ENCODE data around the gene MYCBP. TPM values are rescaled to one million over a fixed set of nuclear protein-coding genes. Genes with fewer than 3 reads are reported as not detected.
A peak's percentile ranks its signal among the peaks of the same experiment; 100 is the strongest.

Gene MYCBP
- total RNA-seq, 1 donor from 2014 or later: 6.1 TPM

GRCh38 chr1:38885092-38885491, 11.9 kb upstream of the MYCBP start:
- Mint-ChIP-seq H3K9me3 (ENCODE audit: low read depth) (no peaks in the 10 kb centered on the region), H3K27ac (ENCODE audit: unreplicated experiment) (no peak overlapping the region), H3K4me3 (ENCODE audit: unreplicated experiment) (no peak overlapping the region), H3K4me1 (ENCODE audit: low read depth) (no peaks in the 10 kb centered on the region), H3K27me3 (ENCODE audit: low read depth) (no peaks in the 10 kb centered on the region), H3K36me3 (ENCODE audit: low read depth) (peaks cover 1% of the 10 kb centered on the region)
- no peak for TF ChIP-seq CTCF (IDR thresholded peaks at IDR 0.05)
- no peak for DNase-seq (ENCODE audit: low spot score)

- H3K27me3 Mint-ChIP-seq (ENCODE audit: low read depth): no peaks in the 10 kb centered on the region
- no peak within 1 kb of the TSS for H3K27ac Mint-ChIP-seq (ENCODE audit: unreplicated experiment)
- no peaks in the 10 kb centered on the region for H3K4me1 Mint-ChIP-seq (ENCODE audit: low read depth)
- H3K9me3 Mint-ChIP-seq (ENCODE audit: low read depth): no peaks in the 10 kb centered on the region
- H3K36me3 Mint-ChIP-seq (ENCODE audit: low read depth): no peaks in the 10 kb centered on the region
- no peak for TF ChIP-seq CTCF (IDR thresholded peaks at IDR 0.05)
- DNase-seq (ENCODE audit: low spot score): no peak
- no peak within 1 kb of the TSS for H3K4me3 Mint-ChIP-seq (ENCODE audit: unreplicated experiment)
These were observed 8.3 kb upstream of the MYCBP start, which contains the start of gene GJA9 for GRCh38 chr1:38881487-38881886. Gene GJA9 (minus strand): TSS chr1:38881587. CDS start chr1:38876098, 5,489 bp downstream.

GRCh38 chr1:38875811-38876210, 2.7 kb upstream of the MYCBP start:
- peaks cover 31% of the 10 kb centered on the region for H3K4me1 Mint-ChIP-seq (ENCODE audit: low read depth)
- TF ChIP-seq CTCF (IDR thresholded peaks at IDR 0.05): no peak
- no peak overlapping the region for H3K4me3 Mint-ChIP-seq (ENCODE audit: unreplicated experiment)
- H3K36me3 Mint-ChIP-seq (ENCODE audit: low read depth): no peaks in the 10 kb centered on the region
- no peak for DNase-seq (ENCODE audit: low spot score)
- H3K9me3 Mint-ChIP-seq (ENCODE audit: low read depth): no peaks in the 10 kb centered on the region
- no peaks in the 10 kb centered on the region for H3K27me3 Mint-ChIP-seq (ENCODE audit: low read depth)
- peak overlapping the region; percentile 13 for H3K27ac Mint-ChIP-seq (ENCODE audit: unreplicated experiment)

- no peak for DNase-seq (ENCODE audit: low spot score)
- H3K4me3 Mint-ChIP-seq (ENCODE audit: unreplicated experiment): peak overlapping the region; percentile 93
- peaks cover 3% of the 10 kb centered on the region for H3K36me3 Mint-ChIP-seq (ENCODE audit: low read depth)
- H3K4me1 Mint-ChIP-seq (ENCODE audit: low read depth): peaks cover 35% of the 10 kb centered on the region
- H3K27me3 Mint-ChIP-seq (ENCODE audit: low read depth): no peaks in the 10 kb centered on the region
- no peaks in the 10 kb centered on the region for H3K9me3 Mint-ChIP-seq (ENCODE audit: low read depth)
- peak overlapping the region; percentile 73 for H3K27ac Mint-ChIP-seq (ENCODE audit: unreplicated experiment)
- no peak for TF ChIP-seq CTCF (IDR thresholded peaks at IDR 0.05)
These were observed 634 bp downstream of the MYCBP start for GRCh38 chr1:38872401-38873026.

- peaks cover 35% of the 10 kb centered on the region for H3K4me1 Mint-ChIP-seq (ENCODE audit: low read depth)
- peak overlapping the region; percentile 77 for H3K27ac Mint-ChIP-seq (ENCODE audit: unreplicated experiment)
- no peak for TF ChIP-seq CTCF (IDR thresholded peaks at IDR 0.05)
- no peaks in the 10 kb centered on the region for H3K27me3 Mint-ChIP-seq (ENCODE audit: low read depth)
- no peak for DNase-seq (ENCODE audit: low spot score)
- peaks cover 3% of the 10 kb centered on the region for H3K36me3 Mint-ChIP-seq (ENCODE audit: low read depth)
- no peaks in the 10 kb centered on the region for H3K9me3 Mint-ChIP-seq (ENCODE audit: low read depth)
- H3K4me3 Mint-ChIP-seq (ENCODE audit: unreplicated experiment): no peak overlapping the region
These were observed 2.2 kb downstream of the MYCBP start for GRCh38 chr1:38870996-38871395.

Measured in chondrocyte (in vitro differentiated cells).